Measurements from ENCODE around the gene CROCC2.

DNA sequence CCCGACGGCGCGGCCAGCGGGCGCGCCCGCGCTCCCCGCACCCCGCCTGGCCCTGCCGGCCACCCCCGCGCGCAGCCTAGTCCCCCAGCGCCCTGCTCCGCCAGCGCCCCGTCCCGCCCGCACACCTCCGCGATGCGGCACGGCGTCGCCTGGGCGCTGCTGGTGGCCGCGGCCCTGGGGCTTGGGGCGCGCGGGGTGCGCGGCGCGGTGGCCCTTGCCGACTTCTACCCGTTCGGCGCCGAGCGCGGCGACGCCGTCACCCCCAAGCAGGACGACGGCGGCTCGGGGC, 92.5 kb downstream of the CROCC2 start:
- TF ChIP-seq, protein P1, sequence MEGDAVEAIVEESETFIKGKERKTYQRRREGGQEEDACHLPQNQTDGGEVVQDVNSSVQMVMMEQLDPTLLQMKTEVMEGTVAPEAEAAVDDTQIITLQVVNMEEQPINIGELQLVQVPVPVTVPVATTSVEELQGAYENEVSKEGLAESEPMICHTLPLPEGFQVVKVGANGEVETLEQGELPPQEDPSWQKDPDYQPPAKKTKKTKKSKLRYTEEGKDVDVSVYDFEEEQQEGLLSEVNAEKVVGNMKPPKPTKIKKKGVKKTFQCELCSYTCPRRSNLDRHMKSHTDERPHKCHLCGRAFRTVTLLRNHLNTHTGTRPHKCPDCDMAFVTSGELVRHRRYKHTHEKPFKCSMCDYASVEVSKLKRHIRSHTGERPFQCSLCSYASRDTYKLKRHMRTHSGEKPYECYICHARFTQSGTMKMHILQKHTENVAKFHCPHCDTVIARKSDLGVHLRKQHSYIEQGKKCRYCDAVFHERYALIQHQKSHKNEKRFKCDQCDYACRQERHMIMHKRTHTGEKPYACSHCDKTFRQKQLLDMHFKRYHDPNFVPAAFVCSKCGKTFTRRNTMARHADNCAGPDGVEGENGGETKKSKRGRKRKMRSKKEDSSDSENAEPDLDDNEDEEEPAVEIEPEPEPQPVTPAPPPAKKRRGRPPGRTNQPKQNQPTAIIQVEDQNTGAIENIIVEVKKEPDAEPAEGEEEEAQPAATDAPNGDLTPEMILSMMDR (IDR thresholded peaks at IDR 0.05), result no peak
- TF ChIP-seq POLR2AphosphoS5 (IDR thresholded peaks at IDR 0.05) (no peak), EP300 (IDR thresholded peaks at IDR 0.05) (no peak), POLR2A (IDR thresholded peaks at IDR 0.05) (no peak)
